RPMI7951 (cell line): Measurements from ENCODE around the gene ST3GAL4. TPM values are rescaled to one million over a fixed set of nuclear protein-coding genes. Genes with fewer than 3 reads are reported as not detected.
A peak's percentile ranks its signal among the peaks of the same experiment; 100 is the strongest.
"Not testable (repeated sequence)": the region's sequence is repeated elsewhere in the genome, so short reads cannot be mapped to it uniquely, and the experiment has no call there.

Experiments used
- DNase-seq: peaks from one replicate; pipeline ENCODE4 v3.0.0-alpha.2; 2012; ENCODE audit warnings: low read depth
- total RNA-seq: library from RNA; depleted of rRNA; stranded (reverse); fragments of >200 nt; shearing (Covaris generic); gene quantifications from 2 replicates; pipeline ENCODE4 v1.2.3, GENCODE V29; 2014; rRNA removed

ST3GAL4 gene
- 99.7 and 108 TPM in 2 replicates for total RNA-seq

- peak; percentile 84 for DNase-seq
These were observed at the start of gene ST3GAL4 for GRCh38 chr11:126355324-126355925. ST3GAL4 (plus strand) TSS chr11:126355686; CDS start chr11:126406156, 50,470 bp downstream.

GRCh38 chr11:126305699-126306098 lies 49.8 kb upstream of the ST3GAL4 start:
- no peak for DNase-seq

GRCh38 chr11:126307706-126308105 lies 47.8 kb upstream of the ST3GAL4 start:
- peak; percentile 76 for DNase-seq

- DNase-seq: peak; percentile 85
These were observed 47.2 kb upstream of the ST3GAL4 start for GRCh38 chr11:126308271-126308671.

- not testable (repeated sequence) for DNase-seq
These were observed 46.7 kb upstream of the ST3GAL4 start for GRCh38 chr11:126308771-126309170.

- peak; percentile 83 for DNase-seq
These were observed 45.1 kb upstream of the ST3GAL4 start for GRCh38 chr11:126310200-126310991.

- peak; percentile 65 for DNase-seq
These were observed 44.5 kb upstream of the ST3GAL4 start for GRCh38 chr11:126310992-126311310.

- DNase-seq: no peak
These were observed 43.8 kb upstream of the ST3GAL4 start for GRCh38 chr11:126311401-126312291.

- DNase-seq: no peak
These were observed 42.5 kb upstream of the ST3GAL4 start for GRCh38 chr11:126312961-126313360.

- DNase-seq: no peak
These were observed 41.7 kb upstream of the ST3GAL4 start for GRCh38 chr11:126313826-126314225.

- DNase-seq: peak; percentile 79
These were observed 38.1 kb upstream of the ST3GAL4 start for GRCh38 chr11:126317432-126317755.

- peak; percentile 95 for DNase-seq
These were observed 37.5 kb upstream of the ST3GAL4 start for GRCh38 chr11:126317756-126318573.

- DNase-seq: peak; percentile 99
These were observed 36.7 kb upstream of the ST3GAL4 start for GRCh38 chr11:126318574-126319373.

GRCh38 chr11:126319374-126319740 lies 36.1 kb upstream of the ST3GAL4 start:
- DNase-seq: peak; percentile 59

- no peak for DNase-seq
These were observed 32.5 kb upstream of the ST3GAL4 start for GRCh38 chr11:126322996-126323395.

GRCh38 chr11:126327281-126328000 lies 28.0 kb upstream of the ST3GAL4 start:
- no peak for DNase-seq

GRCh38 chr11:126328001-126328390 lies 27.5 kb upstream of the ST3GAL4 start:
- no peak for DNase-seq

- DNase-seq: no peak
These were observed 27.0 kb upstream of the ST3GAL4 start for GRCh38 chr11:126328444-126328843.

- DNase-seq: no peak
These were observed 26.4 kb upstream of the ST3GAL4 start for GRCh38 chr11:126328938-126329643.
